Measurements from ENCODE around the gene HCRTR1. TPM values are rescaled to one million over a fixed set of nuclear protein-coding genes. Genes with fewer than 3 reads are reported as not detected.

Gene HCRTR1
- total RNA-seq, 2 experiments from 2014 or later: not detected

DNA sequence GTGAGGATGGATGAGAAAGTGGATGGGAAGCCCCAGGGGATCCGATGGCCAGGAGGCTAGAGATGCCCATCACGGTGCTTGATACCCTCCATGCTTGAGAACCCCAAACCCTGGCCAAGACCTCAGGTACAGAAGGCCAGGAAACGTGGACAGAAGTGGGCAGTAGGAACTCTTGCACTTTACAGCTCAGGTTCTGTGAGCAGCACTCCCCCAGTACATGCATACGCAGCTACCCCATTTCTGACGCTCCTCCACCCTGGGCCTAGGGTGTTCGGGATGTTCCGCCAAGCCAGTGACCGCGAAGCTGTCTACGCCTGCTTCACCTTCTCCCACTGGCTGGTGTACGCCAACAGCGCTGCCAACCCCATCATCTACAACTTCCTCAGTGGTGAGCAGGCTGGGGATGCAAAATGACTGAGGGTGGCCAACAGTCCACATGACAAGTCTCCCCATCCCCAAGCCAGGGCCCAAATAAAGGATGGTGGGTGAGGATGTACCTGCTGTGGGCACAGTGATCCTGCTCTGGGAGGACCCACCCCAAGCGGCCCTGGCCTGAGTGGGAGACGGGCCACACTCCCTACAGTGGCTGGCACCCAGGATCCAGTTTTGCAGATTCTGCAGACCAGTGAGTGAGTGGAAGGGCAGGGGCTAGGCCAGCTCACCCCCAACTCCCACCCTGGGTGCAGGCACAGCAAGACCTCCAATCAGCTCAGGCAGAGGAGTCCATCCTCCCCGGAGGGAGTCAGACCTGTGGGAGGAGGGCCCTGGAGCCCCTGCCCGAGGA, 7.4 kb downstream of the HCRTR1 start:
- peaks cover 38% of the 10 kb centered on the region for H3K36me3 Mint-ChIP-seq (ENCODE audit: low read depth)

DNA sequence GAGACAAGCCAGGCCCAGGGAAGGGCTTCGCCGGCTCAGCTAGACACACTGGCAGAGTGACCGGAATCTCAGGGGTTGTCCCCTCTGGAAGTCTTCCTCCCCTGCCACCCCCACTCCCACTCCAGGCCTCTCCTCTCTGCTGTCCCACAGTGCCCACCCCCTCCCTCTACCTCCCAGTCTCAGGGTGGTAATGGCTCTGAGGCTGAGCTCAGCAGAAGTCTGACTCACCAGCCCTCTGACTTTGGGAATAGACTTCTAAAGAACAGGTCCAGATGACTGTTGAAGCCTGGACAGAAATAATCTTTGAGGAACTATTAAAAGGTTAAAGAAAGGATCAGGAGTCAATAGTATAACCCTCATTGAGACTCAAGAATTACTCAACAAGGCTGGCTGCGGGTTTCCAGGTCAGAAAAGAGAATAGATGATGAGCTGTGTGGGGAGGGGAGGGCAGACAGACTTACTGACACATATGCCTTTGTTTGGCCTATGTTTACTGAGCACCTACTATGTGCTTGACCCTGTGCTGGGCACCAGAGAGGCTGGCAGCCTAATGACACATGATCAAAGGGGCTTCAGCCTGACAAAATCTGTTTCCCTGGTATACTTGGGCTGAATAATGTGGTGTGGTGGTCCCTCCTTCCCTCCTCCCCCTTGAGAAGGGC, 8.2 kb downstream of the HCRTR1 start:
- peaks cover 38% of the 10 kb centered on the region for H3K36me3 ChIP-seq (ENCODE audit: insufficient read depth, low read length)
- Mint-ChIP-seq H3K27me3 (peaks cover 4% of the 10 kb centered on the region), H3K36me3 (ENCODE audit: low read depth) (peaks cover 46% of the 10 kb centered on the region), H3K9me3 (no peaks in the 10 kb centered on the region), H3K4me3 (no peak overlapping the region), H3K27ac (no peak overlapping the region), H3K4me1 (ENCODE audit: low read depth) (no peaks in the 10 kb centered on the region)
- intact Hi-C loops (cut with DNase I, micrococcal nuclease): no loop called here
- no peaks in the 10 kb centered on the region for H3K9me3 ChIP-seq (ENCODE audit: control insufficient read depth in 1 of 2, insufficient read depth in 1 of 2, low read length in 2 of 2)
- no peaks in the 10 kb centered on the region for H3K4me1 ChIP-seq (ENCODE audit: insufficient read depth, low read length)
- TF ChIP-seq, protein P1, sequence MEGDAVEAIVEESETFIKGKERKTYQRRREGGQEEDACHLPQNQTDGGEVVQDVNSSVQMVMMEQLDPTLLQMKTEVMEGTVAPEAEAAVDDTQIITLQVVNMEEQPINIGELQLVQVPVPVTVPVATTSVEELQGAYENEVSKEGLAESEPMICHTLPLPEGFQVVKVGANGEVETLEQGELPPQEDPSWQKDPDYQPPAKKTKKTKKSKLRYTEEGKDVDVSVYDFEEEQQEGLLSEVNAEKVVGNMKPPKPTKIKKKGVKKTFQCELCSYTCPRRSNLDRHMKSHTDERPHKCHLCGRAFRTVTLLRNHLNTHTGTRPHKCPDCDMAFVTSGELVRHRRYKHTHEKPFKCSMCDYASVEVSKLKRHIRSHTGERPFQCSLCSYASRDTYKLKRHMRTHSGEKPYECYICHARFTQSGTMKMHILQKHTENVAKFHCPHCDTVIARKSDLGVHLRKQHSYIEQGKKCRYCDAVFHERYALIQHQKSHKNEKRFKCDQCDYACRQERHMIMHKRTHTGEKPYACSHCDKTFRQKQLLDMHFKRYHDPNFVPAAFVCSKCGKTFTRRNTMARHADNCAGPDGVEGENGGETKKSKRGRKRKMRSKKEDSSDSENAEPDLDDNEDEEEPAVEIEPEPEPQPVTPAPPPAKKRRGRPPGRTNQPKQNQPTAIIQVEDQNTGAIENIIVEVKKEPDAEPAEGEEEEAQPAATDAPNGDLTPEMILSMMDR (IDR thresholded peaks at IDR 0.05): no peak
- H3K4me3 ChIP-seq (ENCODE audit: low read length): no peak overlapping the region
- H3K27me3 ChIP-seq (ENCODE audit: control insufficient read depth in 1 of 2, insufficient read depth in 2 of 2, low read length in 2 of 2): no peaks in the 10 kb centered on the region
- CTCF ChIA-PET: no interaction called here
- ATAC-seq (ENCODE audit: poor library complexity) (no peak), DNase-seq (peak in 1 of 14 experiments; percentile 18)
- POLR2A ChIA-PET: no interaction called here
- no peak overlapping the region for H3K27ac ChIP-seq (ENCODE audit: low read depth in 1 of 2, low read length in 2 of 2)

More for the DNA sequence above, 7.4 kb downstream of the HCRTR1 start:
- ChIA-PET POLR2A (no interaction called here), CTCF (no interaction called here)
- ATAC-seq (ENCODE audit: poor library complexity): no peak
- H3K27ac Mint-ChIP-seq: no peak overlapping the region
- H3K4me3 Mint-ChIP-seq: no peak overlapping the region
- intact Hi-C loops (cut with DNase I, micrococcal nuclease): no loop called here
- H3K9me3 Mint-ChIP-seq: no peaks in the 10 kb centered on the region
- H3K27ac ChIP-seq (ENCODE audit: low read depth in 1 of 2, low read length in 2 of 2): no peak overlapping the region
- H3K4me3 ChIP-seq (ENCODE audit: low read length): no peak overlapping the region
- TF ChIP-seq, protein P1 (IDR thresholded peaks at IDR 0.05): no peak
- H3K4me1 ChIP-seq (ENCODE audit: insufficient read depth, low read length): no peaks in the 10 kb centered on the region
- DNase-seq: no peak
- H3K27me3 Mint-ChIP-seq: peaks cover 7% of the 10 kb centered on the region
- no peaks in the 10 kb centered on the region for H3K9me3 ChIP-seq (ENCODE audit: control insufficient read depth in 1 of 2, insufficient read depth in 1 of 2, low read length in 2 of 2)
- H3K27me3 ChIP-seq (ENCODE audit: control insufficient read depth in 1 of 2, insufficient read depth in 2 of 2, low read length in 2 of 2): no peaks in the 10 kb centered on the region
- H3K36me3 ChIP-seq (ENCODE audit: insufficient read depth, low read length): peaks cover 30% of the 10 kb centered on the region
- H3K4me1 Mint-ChIP-seq (ENCODE audit: low read depth): no peaks in the 10 kb centered on the region

DNA sequence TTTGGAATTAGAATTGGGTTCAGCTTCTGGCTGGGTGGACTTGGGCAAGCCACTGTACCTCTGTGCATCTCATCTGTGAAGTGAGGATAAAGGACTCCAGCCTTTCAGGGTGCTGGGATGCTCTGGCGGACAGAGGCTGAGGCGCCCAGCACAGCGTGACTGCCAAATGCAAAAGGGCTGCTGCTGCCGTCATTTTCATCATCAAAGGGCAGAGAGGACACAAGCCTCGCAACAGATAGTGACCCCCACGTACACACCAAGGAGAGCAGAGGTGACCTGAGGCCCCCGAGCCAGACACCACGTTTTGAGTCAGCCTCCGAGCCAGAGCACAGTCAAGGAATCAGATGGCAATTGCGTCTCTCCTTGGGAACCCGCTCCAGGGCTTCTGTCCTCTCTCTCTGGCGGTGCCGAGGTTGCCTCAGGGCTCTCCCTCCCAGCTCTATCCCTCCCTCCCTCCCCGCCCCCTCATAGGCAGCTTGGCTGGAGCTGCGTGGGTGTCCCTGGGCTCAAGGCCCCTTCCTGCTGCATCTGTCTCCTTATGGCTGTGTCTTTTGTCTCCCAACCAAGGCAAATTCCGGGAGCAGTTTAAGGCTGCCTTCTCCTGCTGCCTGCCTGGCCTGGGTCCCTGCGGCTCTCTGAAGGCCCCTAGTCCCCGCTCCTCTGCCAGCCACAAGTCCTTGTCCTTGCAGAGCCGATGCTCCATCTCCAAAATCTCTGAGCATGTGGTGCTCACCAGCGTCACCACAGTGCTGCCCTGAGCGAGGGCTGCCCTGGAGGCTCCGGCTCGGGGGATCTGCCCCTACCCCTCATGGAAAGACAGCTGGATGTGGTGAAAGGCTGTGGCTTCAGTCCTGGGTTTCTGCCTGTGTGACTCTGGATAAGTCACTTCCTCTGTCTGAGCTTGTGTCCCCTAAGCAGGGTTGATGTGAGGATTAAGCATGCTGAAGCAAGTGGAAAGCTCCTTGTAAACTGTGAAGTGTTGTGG, 9.0 kb downstream of the HCRTR1 start:
- no peaks in the 10 kb centered on the region for H3K9me3 ChIP-seq (ENCODE audit: control insufficient read depth in 1 of 2, insufficient read depth in 1 of 2, low read length in 2 of 2)
- H3K4me3 ChIP-seq (ENCODE audit: low read length): no peak overlapping the region
- H3K4me1 Mint-ChIP-seq (ENCODE audit: low read depth): no peaks in the 10 kb centered on the region
- no peak for ATAC-seq (ENCODE audit: poor library complexity)
- no peaks in the 10 kb centered on the region for H3K4me1 ChIP-seq (ENCODE audit: insufficient read depth, low read length)
- POLR2A ChIA-PET: no interaction called here
- no peak for DNase-seq
- no peak overlapping the region for H3K27ac Mint-ChIP-seq
- no peak overlapping the region for H3K4me3 Mint-ChIP-seq
- H3K36me3 Mint-ChIP-seq (ENCODE audit: low read depth): peaks cover 54% of the 10 kb centered on the region
- intact Hi-C loops (cut with DNase I, micrococcal nuclease): no loop called here
- H3K9me3 Mint-ChIP-seq: no peaks in the 10 kb centered on the region
- H3K27me3 ChIP-seq (ENCODE audit: control insufficient read depth in 1 of 2, insufficient read depth in 2 of 2, low read length in 2 of 2): no peaks in the 10 kb centered on the region
- H3K27me3 Mint-ChIP-seq: no peaks in the 10 kb centered on the region
- H3K36me3 ChIP-seq (ENCODE audit: insufficient read depth, low read length): peaks cover 46% of the 10 kb centered on the region
- no peak overlapping the region for H3K27ac ChIP-seq (ENCODE audit: low read depth in 1 of 2, low read length in 2 of 2)
- TF ChIP-seq, protein P1 (IDR thresholded peaks at IDR 0.05): no peak
- CTCF ChIA-PET: no interaction called here

Measured in CD4-positive, alpha-beta T cell (primary cell).